Inflammatory macrophage treated with lipopolysaccharide for 1 hour (primary cell): Measurements from ENCODE around the gene NEK5.
A peak's percentile ranks its signal among the peaks of the same experiment; 100 is the strongest.
"Not testable (repeated sequence)": the region's sequence is repeated elsewhere in the genome, so short reads cannot be mapped to it uniquely, and the experiment has no call there.

Experiments
- DNase-seq, 2 donors: peaks; one replicate each; pipeline ENCODE4 v3.0.0-alpha.2; 2020 to 2022

Gene NEK5

DNA sequence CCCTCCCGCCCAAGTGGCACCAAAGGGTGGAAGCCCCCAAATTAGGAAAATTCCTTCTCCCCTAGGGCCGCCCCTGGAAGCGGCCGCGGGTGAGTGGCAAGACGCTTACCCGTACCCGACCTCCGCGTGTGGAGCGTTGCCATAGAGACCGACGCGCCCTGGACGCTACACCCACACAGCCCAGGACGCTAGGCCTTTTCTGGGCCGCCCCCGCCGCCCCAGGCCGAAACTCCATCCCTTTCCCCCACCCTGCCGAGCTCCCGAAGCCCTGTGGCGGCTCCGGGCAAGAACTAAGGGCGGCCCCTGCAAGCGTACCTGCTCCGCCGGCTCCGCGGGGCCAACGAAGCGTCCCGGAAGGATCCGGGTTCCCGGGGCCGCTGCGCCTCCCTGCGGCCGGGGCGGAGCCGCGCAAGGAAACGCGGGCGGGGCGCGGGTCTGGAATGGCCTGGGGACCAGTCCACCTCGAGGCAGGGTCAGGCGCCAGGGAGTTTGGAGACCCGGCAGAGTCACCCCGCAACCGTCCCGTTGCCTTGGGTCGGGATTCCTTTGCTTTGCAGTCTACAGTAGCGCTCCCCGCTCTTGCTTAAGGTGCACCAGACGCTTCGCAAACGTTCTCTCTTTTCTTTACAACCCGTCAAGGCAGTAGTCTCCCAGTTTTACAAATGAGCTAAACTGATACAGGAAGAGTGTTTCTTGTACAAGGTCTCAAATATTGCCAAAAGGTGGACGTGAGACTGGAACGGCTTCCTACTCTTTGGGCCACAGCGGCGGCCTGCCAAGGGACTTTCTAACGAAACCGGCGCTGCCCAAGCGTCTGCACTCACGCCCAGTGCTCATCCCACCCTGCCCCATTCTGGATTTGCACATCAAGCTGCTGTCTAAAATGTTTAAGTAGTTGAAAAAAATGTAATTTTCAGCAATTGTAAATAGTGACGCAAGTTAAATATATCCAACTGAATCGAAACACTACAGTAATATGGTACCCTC, at the start of gene NEK5:
TSS of gene NEK5 (minus strand) at position 360 of the 987 bp plus-strand sequence. CDS start 1,591 bp downstream, outside the sequence.
- DNase-seq, result peak; percentile 48 to 65

DNA sequence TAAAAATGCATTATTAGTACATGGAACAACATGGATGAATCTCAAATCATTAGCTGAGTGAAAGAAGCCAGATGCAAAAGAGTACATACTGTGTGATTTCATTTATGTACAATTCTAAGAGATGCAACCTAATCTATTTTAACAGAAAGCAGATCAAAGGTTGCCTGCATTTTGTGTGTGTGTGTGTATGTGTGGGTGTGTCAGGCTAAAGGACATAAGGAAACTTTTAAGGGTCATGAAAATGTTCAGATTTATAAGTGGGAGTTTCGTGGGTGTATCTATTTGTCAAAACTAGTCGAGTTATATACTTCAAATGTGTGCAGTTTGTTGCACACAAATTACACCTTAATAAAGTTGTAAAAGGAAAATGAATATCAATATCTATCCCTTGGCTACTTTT, 48.4 kb upstream of the NEK5 start:
- no peak for DNase-seq

- peak; percentile 24 to 33 for DNase-seq
These were observed 45.1 kb upstream of the NEK5 start for GRCh38 chr13:52173970-52174369.

DNA sequence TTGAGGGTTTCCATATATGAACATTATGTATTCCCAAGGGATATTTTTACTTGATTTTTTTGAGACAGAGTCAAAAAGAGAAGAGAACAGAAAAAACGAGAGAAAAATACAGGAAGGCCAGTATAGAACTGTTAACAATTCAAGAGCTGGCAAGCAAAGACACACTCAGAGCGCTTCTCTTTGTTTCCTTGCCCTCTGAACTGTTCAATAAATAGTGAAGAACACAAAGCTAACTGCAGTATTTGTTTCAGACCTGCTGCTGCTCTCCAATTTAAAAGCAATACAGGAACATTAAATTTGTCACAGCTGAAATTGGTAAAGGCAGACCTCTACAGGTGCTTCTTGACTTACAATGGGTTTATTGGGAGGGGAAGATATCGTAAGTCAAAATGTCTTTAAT, 44.5 kb upstream of the NEK5 start:
- DNase-seq, result no peak

GRCh38 chr13:52171686-52172085, 42.8 kb upstream of the NEK5 start:
- not testable (repeated sequence) for DNase-seq

GRCh38 chr13:52170828-52171391, 42.0 kb upstream of the NEK5 start:
- not testable (repeated sequence) for DNase-seq

DNA sequence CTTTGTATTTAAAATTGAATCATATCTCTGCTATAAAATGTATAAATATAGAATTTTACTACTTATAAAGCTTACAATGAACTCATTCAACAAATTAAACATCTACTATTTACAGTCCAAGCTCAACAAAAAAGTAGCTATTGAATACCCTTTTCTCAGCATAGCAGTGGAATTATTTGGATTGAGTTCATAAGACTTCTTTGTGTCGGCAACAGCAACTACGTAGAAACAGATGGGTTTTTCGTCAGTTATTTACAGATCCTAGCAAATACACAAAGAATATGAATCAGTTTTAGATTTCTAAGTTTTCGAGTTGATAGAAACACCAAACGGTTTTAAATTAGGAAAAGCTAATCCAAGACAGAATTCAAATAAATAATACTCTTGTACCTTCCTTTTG, 41.0 kb upstream of the NEK5 start:
- DNase-seq, result no peak

DNA sequence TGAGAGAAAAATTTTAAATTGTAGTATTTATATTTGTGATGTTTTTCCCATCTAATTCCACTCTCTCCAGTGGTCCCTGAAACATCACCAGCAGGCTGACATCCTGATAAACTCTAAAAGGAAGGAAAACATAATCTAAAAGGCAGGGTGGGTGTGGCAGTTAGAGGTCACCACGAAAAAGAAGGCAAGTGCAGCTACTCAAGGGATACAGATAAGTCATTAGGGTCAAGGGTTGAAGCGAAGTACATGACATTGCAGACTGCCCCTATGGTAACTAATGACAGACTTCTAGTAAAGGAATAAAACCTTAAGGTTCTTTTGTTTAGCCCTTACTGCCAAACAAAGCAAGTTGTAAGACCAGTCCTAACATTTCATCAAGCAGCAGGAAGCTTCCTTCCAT, 36.5 kb upstream of the NEK5 start:
- no peak for DNase-seq

- DNase-seq, result no peak
These were observed 36.1 kb upstream of the NEK5 start for GRCh38 chr13:52164989-52165388.

- not testable (repeated sequence) for DNase-seq
These were observed 35.0 kb upstream of the NEK5 start for GRCh38 chr13:52163878-52164277.

DNA sequence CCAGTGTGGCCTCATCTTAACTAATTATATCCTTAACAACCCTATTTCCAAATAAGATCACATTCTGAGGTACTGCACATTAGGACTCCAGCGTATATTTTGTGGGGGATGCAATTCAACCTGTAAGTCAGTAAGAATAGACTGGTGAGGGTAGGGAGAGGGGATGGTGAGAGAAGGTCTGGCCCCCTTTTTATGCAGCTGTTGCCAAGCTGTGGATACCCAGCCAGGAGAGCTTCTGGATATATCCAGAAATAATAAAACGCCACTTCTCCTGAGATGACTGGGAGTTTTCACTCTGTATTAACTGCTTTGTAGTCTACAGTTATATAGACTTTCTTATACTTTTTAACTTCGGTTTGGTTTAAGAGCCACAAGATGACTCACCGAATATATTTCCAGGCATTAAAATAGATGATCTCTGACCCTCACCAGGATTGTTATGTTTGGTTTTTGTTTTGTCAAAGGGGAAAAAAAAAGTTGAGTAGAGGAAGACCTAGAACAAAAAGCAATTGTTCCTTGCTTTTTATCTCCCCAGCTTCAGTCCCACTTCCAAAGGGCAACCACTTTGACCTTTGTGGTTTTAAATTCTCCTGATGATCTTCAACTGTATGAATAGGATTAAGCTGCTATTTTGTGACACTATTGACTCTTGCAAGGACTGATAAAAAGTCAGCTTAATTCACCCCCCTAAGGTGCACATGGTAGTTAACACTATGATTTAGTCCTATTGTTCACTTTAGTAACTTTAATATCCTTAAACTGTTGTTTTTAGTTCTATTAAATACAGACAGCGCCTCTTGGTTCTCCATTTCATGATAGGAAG, 33.6 kb upstream of the NEK5 start:
- DNase-seq, result no peak

- no peak for DNase-seq
These were observed 32.3 kb upstream of the NEK5 start for GRCh38 chr13:52161181-52161646.

- no peak for DNase-seq
These were observed 31.6 kb upstream of the NEK5 start for GRCh38 chr13:52160506-52160905.

DNA sequence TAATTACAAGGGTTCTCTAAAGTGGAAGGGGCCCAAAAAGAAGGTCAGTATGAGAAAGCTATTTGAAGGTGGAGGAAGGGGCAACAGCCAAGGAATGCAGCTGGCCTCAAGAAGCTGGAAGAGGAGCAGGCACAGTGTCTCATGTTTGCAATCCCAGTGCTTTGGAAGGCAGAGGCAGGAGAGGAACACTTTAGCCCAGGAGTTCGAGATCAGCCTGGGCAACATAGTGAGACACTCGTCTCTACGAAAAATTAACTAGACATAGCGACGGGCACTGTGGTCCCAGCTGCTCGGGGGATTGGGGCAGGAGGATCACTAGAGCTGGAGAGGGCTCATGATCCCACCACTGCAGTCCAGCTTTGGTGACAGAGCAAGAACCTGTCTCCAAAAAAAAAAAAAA, 31.2 kb upstream of the NEK5 start:
- DNase-seq, result no peak

DNA sequence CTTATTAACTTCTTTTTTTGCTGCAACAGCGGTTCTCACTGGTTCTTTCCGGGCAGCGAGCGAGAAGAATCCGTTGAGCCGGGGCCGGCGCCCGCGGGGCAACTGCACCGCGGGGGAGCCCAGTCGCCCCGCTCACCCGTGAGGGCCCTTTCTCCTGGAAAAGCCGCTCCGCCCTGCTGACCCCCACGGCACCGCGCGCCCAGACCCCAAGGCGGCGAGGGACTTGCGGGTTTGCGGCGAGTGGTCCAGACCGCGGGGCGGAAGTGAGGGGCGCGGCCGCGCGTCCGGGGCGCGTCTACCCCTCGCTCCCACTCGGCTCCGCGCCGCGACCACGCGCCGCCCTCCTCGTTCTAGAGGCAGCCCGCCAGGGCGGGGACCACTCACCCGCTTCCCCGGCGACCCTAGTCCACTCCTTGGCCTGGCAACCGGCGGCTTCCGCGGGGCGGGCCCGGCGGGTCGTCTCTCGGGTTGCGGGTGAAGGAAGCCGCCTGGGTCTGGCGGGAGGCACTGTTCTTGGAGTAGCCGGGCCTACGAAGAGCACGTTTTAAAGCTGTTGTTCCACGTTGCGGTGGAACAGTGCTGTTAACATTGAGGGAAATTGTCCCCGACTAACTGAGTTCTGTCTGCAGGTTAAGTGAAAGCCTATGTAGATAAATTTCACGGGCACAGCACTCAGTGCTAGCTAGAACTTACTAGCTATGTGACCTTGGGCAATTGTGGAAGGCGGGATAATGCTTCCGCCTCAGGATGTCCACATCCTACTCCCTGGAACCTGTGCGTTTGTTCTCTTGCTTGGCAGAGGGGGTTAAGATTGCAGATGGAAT, 30.5 kb upstream of the NEK5 start, which contains the start of gene NEK3:
TSS of gene NEK3 (minus strand) at position 439 of the 824 bp plus-strand sequence. CDS start 3,406 bp downstream, outside the sequence.
- peak; percentile 12 to 29 for DNase-seq

- peak; percentile 22 to 28 for DNase-seq
These were observed 29.8 kb upstream of the NEK5 start for GRCh38 chr13:52158629-52159158.

DNA sequence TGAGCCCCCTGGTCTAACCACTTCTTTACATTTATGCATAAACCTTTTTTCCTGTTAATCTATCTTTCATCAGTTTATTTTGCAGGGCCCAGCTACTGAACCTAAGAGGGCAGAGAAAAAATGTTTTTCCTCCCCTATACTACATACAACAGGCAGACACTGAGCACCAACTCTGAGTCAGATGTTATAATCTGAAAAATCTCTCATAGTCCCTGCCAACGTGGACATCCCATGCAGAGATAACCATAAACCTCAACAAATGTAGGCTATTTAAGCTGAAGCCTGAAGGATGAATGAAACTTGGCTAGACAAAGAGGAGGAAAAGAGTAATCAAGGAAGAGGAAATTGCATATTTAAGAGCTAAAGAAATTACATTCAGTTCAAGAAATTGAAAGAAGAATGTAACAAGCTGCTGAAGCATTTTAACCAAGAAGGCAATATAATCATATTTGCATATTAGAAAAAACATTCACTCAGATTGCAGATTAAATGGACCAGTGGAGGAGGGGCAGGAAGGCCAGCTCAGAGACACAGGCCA, 27.9 kb upstream of the NEK5 start:
- no peak for DNase-seq

DNA sequence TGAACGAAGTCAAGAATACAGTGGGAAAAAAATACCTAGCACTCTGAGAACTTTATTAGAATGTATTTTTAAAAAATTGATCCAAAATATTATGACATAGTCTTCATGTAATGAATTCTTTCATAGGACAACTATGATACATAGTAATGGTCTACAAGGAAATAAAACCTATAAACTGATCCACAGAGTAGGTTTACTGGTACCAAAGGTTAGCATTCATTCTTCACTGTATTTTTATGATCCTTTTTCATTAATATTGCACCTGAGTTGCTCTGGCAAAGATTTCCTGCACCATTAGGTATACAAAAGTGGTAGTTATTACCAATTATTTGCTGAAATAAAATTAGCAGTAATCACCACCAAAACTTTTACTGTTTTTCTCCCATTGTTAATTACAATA, 26.3 kb upstream of the NEK5 start:
- DNase-seq, result no peak

- no peak for DNase-seq
These were observed 18.4 kb upstream of the NEK5 start for GRCh38 chr13:52147225-52147624.

GRCh38 chr13:52141299-52141698, 12.4 kb upstream of the NEK5 start:
- DNase-seq, result no peak

- no peak for DNase-seq
These were observed 8.6 kb upstream of the NEK5 start for GRCh38 chr13:52137489-52137888.

DNA sequence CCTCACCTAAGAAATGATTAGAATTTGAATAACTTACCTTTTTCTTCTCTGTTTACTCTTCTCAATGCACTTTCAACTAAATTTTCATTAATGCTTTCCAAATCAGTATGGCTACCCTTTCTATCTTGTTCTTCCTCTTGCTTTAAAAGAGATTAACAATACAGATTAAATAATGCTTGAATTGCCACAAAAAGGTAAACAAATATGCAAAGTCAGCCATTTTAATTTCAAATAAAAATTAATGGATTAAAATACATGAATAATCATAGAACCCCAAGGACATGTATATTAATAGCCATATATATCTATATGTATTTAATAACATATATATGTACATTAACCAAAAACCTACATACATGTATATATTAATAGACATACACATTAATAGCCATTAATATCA, 7.9 kb upstream of the NEK5 start:
- no peak for DNase-seq
